ENCODE results near the gene PLEKHA6. TPM values are rescaled to one million over a fixed set of nuclear protein-coding genes. Genes with fewer than 3 reads are reported as not detected.

PLEKHA6 gene
- total RNA-seq, 1 experiment from 2014 or later = 2.1 TPM

DNA sequence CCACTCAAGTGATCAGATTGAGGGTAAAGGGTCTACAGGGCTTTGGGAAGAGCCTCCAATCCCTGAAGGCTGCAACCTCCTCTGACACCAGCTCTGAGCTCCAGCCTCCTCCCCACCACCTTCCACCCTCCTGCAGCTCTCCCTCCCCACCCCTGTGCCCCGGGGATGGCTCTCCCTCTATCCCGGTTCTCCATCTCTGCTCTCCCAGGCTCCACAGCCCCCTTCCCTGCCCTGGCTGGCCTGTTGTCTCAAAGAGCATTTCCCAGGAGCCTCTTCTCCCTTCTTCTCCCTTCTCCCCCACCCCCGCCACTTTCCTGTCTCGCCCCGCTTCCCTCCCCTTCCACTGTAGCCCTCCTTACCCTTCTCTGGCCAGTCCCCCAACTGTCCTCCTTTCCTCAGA is 1.1 kb downstream of the PLEKHA6 start:
- no peak overlapping the region for H2BK12ac ChIP-seq (ENCODE audit: insufficient read length, low read depth, low read length)
- H2BK20ac ChIP-seq (ENCODE audit: low read depth, low read length, poor library complexity, severe bottlenecking) = no peak overlapping the region
- H4K91ac ChIP-seq (ENCODE audit: insufficient read length, low read depth, low read length) = no peak overlapping the region
- TF ChIP-seq, protein P1, sequence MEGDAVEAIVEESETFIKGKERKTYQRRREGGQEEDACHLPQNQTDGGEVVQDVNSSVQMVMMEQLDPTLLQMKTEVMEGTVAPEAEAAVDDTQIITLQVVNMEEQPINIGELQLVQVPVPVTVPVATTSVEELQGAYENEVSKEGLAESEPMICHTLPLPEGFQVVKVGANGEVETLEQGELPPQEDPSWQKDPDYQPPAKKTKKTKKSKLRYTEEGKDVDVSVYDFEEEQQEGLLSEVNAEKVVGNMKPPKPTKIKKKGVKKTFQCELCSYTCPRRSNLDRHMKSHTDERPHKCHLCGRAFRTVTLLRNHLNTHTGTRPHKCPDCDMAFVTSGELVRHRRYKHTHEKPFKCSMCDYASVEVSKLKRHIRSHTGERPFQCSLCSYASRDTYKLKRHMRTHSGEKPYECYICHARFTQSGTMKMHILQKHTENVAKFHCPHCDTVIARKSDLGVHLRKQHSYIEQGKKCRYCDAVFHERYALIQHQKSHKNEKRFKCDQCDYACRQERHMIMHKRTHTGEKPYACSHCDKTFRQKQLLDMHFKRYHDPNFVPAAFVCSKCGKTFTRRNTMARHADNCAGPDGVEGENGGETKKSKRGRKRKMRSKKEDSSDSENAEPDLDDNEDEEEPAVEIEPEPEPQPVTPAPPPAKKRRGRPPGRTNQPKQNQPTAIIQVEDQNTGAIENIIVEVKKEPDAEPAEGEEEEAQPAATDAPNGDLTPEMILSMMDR (conservative IDR thresholded peaks at IDR 0.05) = no peak
- H2BK15ac ChIP-seq (ENCODE audit: low read depth, low read length) = no peak overlapping the region
- no peaks in the 10 kb centered on the region for H3K36me3 Mint-ChIP-seq (ENCODE audit: insufficient read depth in 1 of 3, low read depth in 3 of 3)
- H3K79me1 ChIP-seq (ENCODE audit: insufficient read depth, low read depth, low read length, poor library complexity, severe bottlenecking) = no peaks in the 10 kb centered on the region
- no peak overlapping the region for H3K27ac Mint-ChIP-seq
- peak overlapping the region in 1 of 2 experiments; percentile 70; a peak in 3 of 5 replicates for H3K4me3 Mint-ChIP-seq
- no peaks in the 10 kb centered on the region for H4K20me1 ChIP-seq (ENCODE audit: control insufficient read depth, insufficient read depth, insufficient read length)
- no peak overlapping the region for H2AFZ ChIP-seq (ENCODE audit: low read length)
- H3K9ac ChIP-seq (ENCODE audit: extremely low read depth, insufficient read length, low read length) = no peak overlapping the region
- H3K79me2 ChIP-seq (ENCODE audit: insufficient read depth, low read length) = no peaks in the 10 kb centered on the region
- H2BK120ac ChIP-seq (ENCODE audit: low read depth, low read length, poor library complexity, severe bottlenecking) = no peak overlapping the region
- H2BK5ac ChIP-seq (ENCODE audit: insufficient read length, low read length) = no peak overlapping the region
- no peaks in the 10 kb centered on the region for H3K9me3 ChIP-seq (ENCODE audit: control insufficient read depth, low read depth, low read length)
- H3K27ac ChIP-seq (ENCODE audit: insufficient read length, low read depth, low read length) = no peak overlapping the region
- H3K23ac ChIP-seq (ENCODE audit: insufficient read length, low read depth, low read length) = no peak overlapping the region
- H3K4ac ChIP-seq (ENCODE audit: low read depth, low read length) = no peak overlapping the region
- WGBS (ENCODE audit: extremely low coverage, insufficient read length, low lambda C conversion rate) = no CpG with 5 or more reads among the region's 5 CpGs
- no peak overlapping the region for H3K18ac ChIP-seq (ENCODE audit: insufficient read length, low read depth, low read length)
- no peaks in the 10 kb centered on the region for H3K27me3 ChIP-seq (ENCODE audit: insufficient read depth, low read length)
- no peak overlapping the region for H4K8ac ChIP-seq (replicated peaks; ENCODE audit: insufficient read length, low read depth, low read length)
- H3K27me3 Mint-ChIP-seq (ENCODE audit: low read depth) = peaks cover 24% of the 10 kb centered on the region
- H3K56ac ChIP-seq (ENCODE audit: insufficient read length, low read depth, low read length) = no peak overlapping the region
- H3K4me1 Mint-ChIP-seq = peaks cover 26 to 28% of the 10 kb centered on the region in 2 experiments
- H4K5ac ChIP-seq (ENCODE audit: insufficient read length, low read depth, low read length) = no peak overlapping the region
- H3K23me2 ChIP-seq (ENCODE audit: insufficient read length, low read depth, low read length, poor library complexity, severe bottlenecking) = no peaks in the 10 kb centered on the region
- H3K4me2 ChIP-seq (ENCODE audit: insufficient read depth, insufficient read length, low read length) = peak overlapping the region; percentile 21
- H3K4me1 ChIP-seq (ENCODE audit: insufficient read depth, low read length) = peaks cover 3% of the 10 kb centered on the region; the same call in 1 of the 2 replicates
- H2AK5ac ChIP-seq (ENCODE audit: insufficient read length, low read length) = no peak overlapping the region
- no peak overlapping the region for H3K14ac ChIP-seq (ENCODE audit: insufficient read depth, low read length)
- no peaks in the 10 kb centered on the region for H3K9me3 Mint-ChIP-seq
- DNase-seq = no peak
- no peak overlapping the region for H3T11ph ChIP-seq (ENCODE audit: low read length)
